Urothelium cell line (cell line): Measurements from ENCODE around the gene WDFY4.

Experiments
- DNase-seq: peaks from one replicate; pipeline ENCODE4 v3.0.0; 2011; ENCODE audit warnings: low spot score, mixed read lengths
- FAIRE-seq: peaks from 2 replicates; lab custom pipeline; 2011; peaks lifted over from hg19 to GRCh38; lab: Jason Lieb, UNC

WDFY4 gene

GRCh38 chr10:48653944-48654698 lies 30.6 kb upstream of the WDFY4 start:
- DNase-seq (no peak), FAIRE-seq (no peak)

GRCh38 chr10:48655411-48656240 lies 29.0 kb upstream of the WDFY4 start:
- peak; percentile 23 for FAIRE-seq

GRCh38 chr10:48656241-48656913 lies 28.3 kb upstream of the WDFY4 start:
- FAIRE-seq (peak; percentile 42), DNase-seq (peak; percentile 96)

More at GRCh38 chr10:48655411-48656240, 29.0 kb upstream of the WDFY4 start:
- peak; percentile 67 for DNase-seq

- DNase-seq (no peak), FAIRE-seq (no peak)
These were observed 27.8 kb upstream of the WDFY4 start for GRCh38 chr10:48656914-48657305.

- FAIRE-seq (no peak), DNase-seq (no peak)
These were observed 27.3 kb upstream of the WDFY4 start for GRCh38 chr10:48657416-48657815.

GRCh38 chr10:48658243-48658974 lies 26.3 kb upstream of the WDFY4 start:
- DNase-seq = peak; percentile 81
- FAIRE-seq = peak; percentile 67

- no peak for DNase-seq
- FAIRE-seq = no peak
These were observed 25.8 kb upstream of the WDFY4 start for GRCh38 chr10:48658975-48659269.

- no peak for FAIRE-seq
- DNase-seq = no peak
These were observed 24.9 kb upstream of the WDFY4 start for GRCh38 chr10:48659790-48660189.

- DNase-seq (no peak), FAIRE-seq (no peak)
These were observed 23.2 kb upstream of the WDFY4 start for GRCh38 chr10:48661441-48661840.

- no peak for FAIRE-seq
These were observed 16.6 kb upstream of the WDFY4 start for GRCh38 chr10:48667960-48668590.

GRCh38 chr10:48670978-48671913 lies 13.4 kb upstream of the WDFY4 start:
- DNase-seq (no peak), FAIRE-seq (no peak)

More at GRCh38 chr10:48667960-48668590, 16.6 kb upstream of the WDFY4 start:
- no peak for DNase-seq

- DNase-seq = no peak
- FAIRE-seq = no peak
These were observed 12.6 kb upstream of the WDFY4 start for GRCh38 chr10:48671914-48672595.

- DNase-seq = no peak
- FAIRE-seq = no peak
These were observed 11.9 kb upstream of the WDFY4 start for GRCh38 chr10:48672596-48673265.

GRCh38 chr10:48677625-48678024 lies 7.0 kb upstream of the WDFY4 start:
- DNase-seq (no peak), FAIRE-seq (no peak)

- FAIRE-seq (no peak), DNase-seq (no peak)
These were observed 6.6 kb upstream of the WDFY4 start for GRCh38 chr10:48678041-48678440.

- DNase-seq (no peak), FAIRE-seq (no peak)
These were observed 2.9 kb upstream of the WDFY4 start for GRCh38 chr10:48681740-48682139.

GRCh38 chr10:48682265-48682664 lies 2.4 kb upstream of the WDFY4 start:
- no peak for FAIRE-seq

GRCh38 chr10:48683424-48683823 lies 1.2 kb upstream of the WDFY4 start:
- DNase-seq = no peak
- no peak for FAIRE-seq

More at GRCh38 chr10:48682265-48682664, 2.4 kb upstream of the WDFY4 start:
- no peak for DNase-seq
